H54 (cell line): Measurements from ENCODE around the gene SPG11.
"Not testable (repeated sequence)": the region's sequence is repeated elsewhere in the genome, so short reads cannot be mapped to it uniquely, and the experiment has no call there.

ENCODE experiments used
- DNase-seq: peaks from one replicate; pipeline ENCODE4 v3.0.0; 2011; ENCODE audit warnings: low spot score, mixed read lengths; ENCODE audit not compliant: insufficient read length
- FAIRE-seq: peaks from 3 replicates; lab custom pipeline; 2011; peaks lifted over from hg19 to GRCh38; lab: Jason Lieb, UNC
- POLR2A ChIP-seq: IDR thresholded peaks from 2 replicates; pipeline ENCODE4 v1.6.1; 2011; ENCODE audit warnings: low read depth, mild to moderate bottlenecking, low read length

The SPG11 gene

DNA sequence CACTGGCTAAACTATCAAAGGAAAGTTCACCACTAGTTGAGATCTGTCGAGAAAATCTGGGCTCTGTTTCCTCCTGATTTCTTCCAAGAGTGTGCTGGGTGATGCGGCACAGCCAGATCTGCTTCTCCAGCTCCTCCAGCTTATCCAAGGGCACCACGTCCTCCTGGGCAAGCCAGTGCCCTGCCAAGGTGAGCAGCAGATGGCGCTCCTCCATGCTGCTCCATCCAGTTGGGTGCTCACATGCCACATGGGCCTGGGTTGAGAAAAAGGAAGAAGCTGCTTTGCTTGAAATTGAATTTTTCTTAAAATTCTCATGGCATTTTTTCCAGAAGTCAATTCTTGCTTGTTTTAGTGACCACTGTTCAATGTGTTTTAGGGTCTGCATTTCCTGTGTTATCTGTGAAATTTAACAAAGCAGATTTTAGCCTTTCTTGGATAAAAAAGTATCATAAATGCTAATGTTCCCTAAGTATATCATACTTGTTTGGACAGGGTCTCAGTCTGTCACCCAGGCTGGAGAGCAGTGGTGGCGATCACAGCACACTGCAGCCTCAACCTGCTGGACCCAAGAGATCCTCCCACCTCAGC, 79.2 kb downstream of the SPG11 start:
- peak; percentile 48 for DNase-seq
- no peak for FAIRE-seq
- TF ChIP-seq POLR2A: no peak

- FAIRE-seq (no peak), DNase-seq (no peak)
- no peak for TF ChIP-seq POLR2A
Observed at GRCh38 chr15:44580105-44580504, 83.4 kb downstream of the SPG11 start.

DNA sequence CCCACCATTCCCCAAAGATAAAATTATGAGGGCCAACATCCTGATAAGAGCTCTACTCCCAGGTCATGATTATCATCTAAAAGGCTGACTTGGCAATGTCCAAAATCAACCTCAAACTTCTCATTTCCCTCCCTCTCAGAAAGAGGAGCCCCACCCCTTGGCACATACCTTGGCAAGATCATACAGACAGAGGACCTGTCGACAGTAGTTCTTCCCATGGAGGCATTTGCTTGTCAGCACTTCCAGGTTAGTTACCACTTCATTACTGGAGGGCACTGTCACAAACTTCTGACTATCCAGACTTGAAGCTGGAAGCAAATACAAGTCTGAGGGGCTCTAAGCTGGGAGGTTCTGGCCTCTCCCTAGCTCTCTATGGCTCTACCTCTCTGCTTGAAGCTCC, 88.7 kb downstream of the SPG11 start:
- no peak for FAIRE-seq
- DNase-seq: no peak
- no peak for TF ChIP-seq POLR2A

DNA sequence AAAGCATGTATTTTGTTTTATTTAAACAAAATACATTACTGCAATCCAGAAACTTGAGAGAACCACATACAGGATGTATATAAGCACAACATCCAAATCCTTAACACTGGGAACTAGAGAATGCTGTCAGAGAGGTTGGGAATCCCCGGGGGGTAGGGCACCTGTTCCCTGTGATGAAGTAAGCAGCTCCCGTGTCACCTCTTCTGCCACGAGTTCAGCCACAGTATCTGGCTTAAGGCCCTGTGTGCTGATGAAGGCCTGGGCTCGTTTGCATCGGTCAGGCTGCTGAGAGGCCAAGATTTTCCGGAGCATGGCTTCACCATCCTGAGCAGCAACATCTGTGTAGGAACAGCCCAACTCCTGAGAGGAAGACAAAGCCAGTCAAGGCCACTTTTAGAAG, 90.1 kb downstream of the SPG11 start:
- no peak for TF ChIP-seq POLR2A
- FAIRE-seq (no peak), DNase-seq (no peak)

GRCh38 chr15:44570361-44570760, 93.1 kb downstream of the SPG11 start:
- no peak for DNase-seq
- no peak for TF ChIP-seq POLR2A
- FAIRE-seq: no peak

- no peak for FAIRE-seq
- DNase-seq: no peak
- no peak for TF ChIP-seq POLR2A
Observed at GRCh38 chr15:44569316-44569715, 94.1 kb downstream of the SPG11 start.

GRCh38 chr15:44568338-44568737, 95.1 kb downstream of the SPG11 start:
- DNase-seq (no peak), FAIRE-seq (no peak)
- no peak for TF ChIP-seq POLR2A

DNA sequence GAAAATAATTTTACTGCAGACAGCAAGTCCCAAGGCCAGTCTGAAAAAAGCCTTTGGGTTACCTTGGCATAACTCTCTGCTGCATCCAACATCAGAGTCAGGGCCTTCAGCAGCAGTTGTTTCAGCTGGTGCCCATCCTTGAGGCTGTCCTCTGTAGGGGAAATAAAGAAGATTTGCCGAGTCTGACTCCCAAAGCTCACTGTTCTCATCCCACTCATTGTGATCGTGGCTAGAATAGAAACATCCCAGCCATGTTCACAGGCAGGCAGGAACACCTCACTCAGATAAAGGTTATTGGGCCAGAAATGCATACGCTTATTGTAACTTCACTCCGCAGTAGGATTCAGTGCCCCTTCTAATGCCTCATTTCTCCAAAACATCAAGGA, 97.3 kb downstream of the SPG11 start:
- FAIRE-seq (no peak), DNase-seq (no peak)
- TF ChIP-seq POLR2A: no peak

- DNase-seq: no peak
- FAIRE-seq: no peak
- no peak for TF ChIP-seq POLR2A
Observed at GRCh38 chr15:44565387-44566154, 97.9 kb downstream of the SPG11 start.

DNA sequence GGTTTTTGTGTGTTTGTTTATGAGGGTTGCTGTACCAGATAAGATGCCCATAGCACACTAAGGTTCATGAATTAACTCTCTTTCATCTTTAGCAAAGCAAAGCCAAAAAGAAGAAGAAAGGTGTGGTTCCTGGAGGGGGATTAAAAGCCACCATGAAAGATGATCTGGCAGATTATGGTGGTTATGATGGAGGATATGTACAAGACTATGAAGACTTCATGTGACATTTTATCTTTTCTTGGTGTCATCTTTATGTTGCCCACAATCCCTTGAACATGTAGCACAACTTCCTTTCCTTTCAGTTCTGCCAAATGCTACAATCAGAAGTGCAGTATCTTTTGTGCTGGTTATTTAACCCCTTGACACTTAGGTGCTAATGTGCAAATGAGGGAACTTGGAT, 102.5 kb downstream of the SPG11 start:
- peak; percentile 50 for FAIRE-seq
- DNase-seq: not testable (repeated sequence)

GRCh38 chr15:44554934-44555723, 108.3 kb downstream of the SPG11 start:
- FAIRE-seq (no peak), DNase-seq (no peak)
- no peak for TF ChIP-seq POLR2A

DNA sequence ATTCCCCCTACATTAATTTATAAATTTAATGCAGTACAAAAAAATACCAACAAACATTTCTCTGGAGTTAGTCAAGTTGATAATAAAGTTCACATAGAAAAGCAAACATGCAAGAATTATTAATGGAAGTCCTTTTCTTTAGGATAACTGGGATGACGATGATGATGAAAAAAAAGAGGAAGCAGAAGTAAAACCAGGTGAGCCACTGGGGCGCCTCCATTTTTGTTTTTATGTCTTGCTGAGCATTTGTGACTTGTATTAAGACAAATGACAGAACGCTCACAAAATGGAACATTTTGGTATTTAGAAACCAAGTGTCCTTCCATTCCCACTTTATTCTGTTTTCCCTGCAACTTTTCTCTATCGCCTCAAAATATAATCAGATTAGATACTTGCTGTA, 112.7 kb downstream of the SPG11 start:
- TF ChIP-seq POLR2A: no peak
- FAIRE-seq: no peak
- DNase-seq: no peak

GRCh38 chr15:44550256-44550655, 113.2 kb downstream of the SPG11 start:
- FAIRE-seq: no peak
- DNase-seq: no peak

DNA sequence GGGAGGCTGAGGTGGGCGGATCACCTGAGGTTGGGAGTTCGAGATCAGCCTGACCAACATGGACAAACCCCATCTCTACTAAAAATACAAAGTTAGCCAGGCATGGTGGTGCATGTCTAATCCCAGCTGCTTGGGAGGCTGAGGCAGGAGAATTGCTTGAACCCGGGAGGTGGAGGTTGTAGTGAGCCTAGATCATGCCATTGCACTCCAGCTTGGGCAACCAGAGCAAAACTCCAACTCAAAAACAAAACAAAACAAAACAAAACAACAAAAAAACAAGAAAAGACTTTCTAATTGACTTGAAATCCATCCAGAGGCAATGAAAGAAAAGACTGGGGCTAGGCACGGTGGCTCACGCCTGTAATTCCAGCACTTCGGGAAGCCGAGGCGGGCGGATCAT, 114.3 kb downstream of the SPG11 start:
- DNase-seq, FAIRE-seq: not testable (repeated sequence)

More at GRCh38 chr15:44550256-44550655, 113.2 kb downstream of the SPG11 start:
- TF ChIP-seq POLR2A: no peak
